Retinal pigment epithelial cell (primary cell): ENCODE measurements around the gene PNO1.

ENCODE experiments used
- DNase-seq: peaks from one replicate; pipeline ENCODE4 v3.0.0-alpha.2; 2010; ENCODE audit warnings: low read depth
- H3K4me3 ChIP-seq: 2 replicates; pipeline ENCODE4 v1.5.1; 2011; ENCODE audit warnings: mild to moderate bottlenecking, low read length, control low read depth, moderate library complexity
- CTCF ChIP-seq: conservative IDR thresholded peaks from 2 replicates; pipeline ENCODE4 v1.5.1; 2011; ENCODE audit warnings: low read depth, low read length, control low read depth, inconsistent platforms

PNO1 gene

GRCh38 chr2:68157002-68157401 is 686 bp upstream of the PNO1 start:
- H3K4me3 ChIP-seq: peak overlapping the region; percentile 79
- DNase-seq: peak; percentile 3
- TF ChIP-seq CTCF: no peak

GRCh38 chr2:68158134-68158447 is 403 bp downstream of the PNO1 start:
- TF ChIP-seq CTCF: no peak
- no peak for DNase-seq
- peak overlapping the region; percentile 79 for H3K4me3 ChIP-seq

DNA sequence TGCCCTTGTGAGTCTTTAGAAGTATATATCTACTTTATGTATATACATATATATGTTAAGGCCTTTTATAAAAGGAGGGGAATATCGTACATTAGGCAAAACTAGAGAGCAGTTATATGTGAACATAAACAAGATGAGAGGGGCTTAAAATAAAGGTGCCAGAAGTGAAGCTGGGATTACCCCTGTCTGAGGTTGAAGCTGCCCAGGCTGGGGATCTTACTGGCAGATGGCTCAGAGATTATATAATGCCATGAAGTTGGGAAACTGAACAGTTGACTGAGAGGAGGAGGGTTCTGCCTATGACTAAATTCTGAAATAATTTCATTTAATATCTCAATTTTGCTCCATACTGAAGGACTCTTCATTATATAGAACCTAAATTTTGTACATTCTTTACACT is 6.0 kb downstream of the PNO1 start:
- TF ChIP-seq CTCF: no peak
- no peak overlapping the region for H3K4me3 ChIP-seq
- no peak for DNase-seq

GRCh38 chr2:68167186-68167585 is 9.5 kb downstream of the PNO1 start:
- no peak for TF ChIP-seq CTCF
- DNase-seq: no peak
- no peak overlapping the region for H3K4me3 ChIP-seq

DNA sequence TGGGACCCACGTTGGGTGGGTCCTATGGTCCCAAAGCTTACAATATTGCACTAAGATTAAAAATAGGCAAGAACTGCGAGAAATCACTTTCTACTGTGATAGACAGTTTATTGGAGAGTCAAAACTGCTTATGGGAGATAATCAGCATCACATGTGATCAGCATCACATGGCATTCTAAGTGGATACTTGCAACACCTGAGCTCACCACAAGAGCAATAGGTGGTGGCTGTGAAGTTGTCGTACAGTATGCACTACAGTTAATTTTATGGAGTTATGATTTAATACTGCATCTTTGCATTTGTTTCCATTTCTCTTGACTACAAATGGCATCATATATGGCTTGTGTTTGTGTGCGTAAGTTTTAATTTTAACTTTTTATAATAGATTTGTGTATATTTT is 11.6 kb downstream of the PNO1 start:
- no peak for DNase-seq
- TF ChIP-seq CTCF: no peak
- no peak overlapping the region for H3K4me3 ChIP-seq

DNA sequence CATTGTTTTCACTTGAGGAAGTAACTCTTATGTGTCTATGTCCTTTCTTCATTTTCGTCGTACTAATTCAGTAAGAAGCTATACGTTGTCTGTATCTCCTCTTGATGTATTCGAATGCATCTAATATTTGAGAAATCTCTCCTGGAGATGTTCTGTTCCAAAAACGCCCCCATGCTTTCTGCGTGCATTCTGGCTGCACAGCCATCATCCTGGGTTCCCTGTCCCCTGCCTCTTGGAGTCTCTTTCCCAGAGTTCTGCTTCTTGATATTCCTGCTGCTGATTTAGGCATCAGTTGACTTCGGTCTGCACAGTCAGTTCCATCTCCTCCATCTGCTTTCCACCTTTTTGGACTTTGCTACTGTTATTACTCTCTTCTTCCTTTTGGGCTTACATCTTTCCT is 13.5 kb downstream of the PNO1 start:
- DNase-seq: no peak
- TF ChIP-seq CTCF: no peak
- H3K4me3 ChIP-seq: no peak overlapping the region

- H3K4me3 ChIP-seq: no peak overlapping the region
- no peak for TF ChIP-seq CTCF
- DNase-seq: no peak
Observed at GRCh38 chr2:68171684-68172083, 14.0 kb downstream of the PNO1 start.
